Lower lobe of right lung (tissue), 2 donors: ENCODE measurements around the gene PATE2. TPM values are rescaled to one million over a fixed set of nuclear protein-coding genes. Genes with fewer than 3 reads are reported as not detected.

Experiments used
- ATAC-seq, 2 donors: fragments of 200-7000 bp; cut with Tn5 transposase; one replicate each; pipeline ENCODE4 v1.9.1; 2020 to 2022; ENCODE audit warnings: mild to moderate bottlenecking in 2 of 2, moderate library complexity in 2 of 2
- DNase-seq: peaks from one replicate; pipeline ENCODE4 v3.0.0-alpha.2; 2020
- H3K27ac ChIP-seq: fragments of 200-600 bp; one replicate; pipeline ENCODE4 v1.8.0; 2022
- H3K27me3 ChIP-seq: fragments of 200-600 bp; one replicate; pipeline ENCODE4 v1.8.0; 2022; ENCODE audit warnings: low read depth
- H3K36me3 ChIP-seq: fragments of 200-600 bp; one replicate; pipeline ENCODE4 v1.8.0; 2022; ENCODE audit warnings: mild to moderate bottlenecking
- H3K4me1 ChIP-seq: fragments of 200-600 bp; one replicate; pipeline ENCODE4 v1.8.0; 2022
- H3K4me3 ChIP-seq: fragments of 200-600 bp; one replicate; pipeline ENCODE4 v1.8.0; 2022; ENCODE audit warnings: mild to moderate bottlenecking
- H3K9me3 ChIP-seq: fragments of 200-600 bp; one replicate; pipeline ENCODE4 v1.8.0; 2022
- intact Hi-C: fragments of 100-400 bp; cut with DNase I; formaldehyde crosslinking; loops from one replicate; pipeline ENCODE4 v1.11.0; 2022
- long read RNA-seq: library from polyadenylated mRNA; unstranded; transcript quantifications from one replicate; pipeline ENCODE4 v2.0.0, GENCODE V29; 2021
- total RNA-seq: library from RNA; stranded (reverse); fragmentation: NEBNext Ultra II Directional; extraction: Animal tissue kit (Norgen Biotek cat#: 25700); gene quantifications from one replicate; pipeline ENCODE4 v1.2.1, GENCODE V29; 2021
- TF ChIP-seq, protein P1 (sequence below): fragments of 200-600 bp; IDR thresholded peaks from one replicate; pipeline ENCODE4 v1.8.0; 2022; ENCODE audit warnings: antibody characterized with exemption, mild to moderate bottlenecking
- donor health status: DM: no; HTN: yes; CAD: no; lungs with severe emphysema.

PATE2 gene
- not detected for total RNA-seq
- long read RNA-seq: 0 reads

DNA sequence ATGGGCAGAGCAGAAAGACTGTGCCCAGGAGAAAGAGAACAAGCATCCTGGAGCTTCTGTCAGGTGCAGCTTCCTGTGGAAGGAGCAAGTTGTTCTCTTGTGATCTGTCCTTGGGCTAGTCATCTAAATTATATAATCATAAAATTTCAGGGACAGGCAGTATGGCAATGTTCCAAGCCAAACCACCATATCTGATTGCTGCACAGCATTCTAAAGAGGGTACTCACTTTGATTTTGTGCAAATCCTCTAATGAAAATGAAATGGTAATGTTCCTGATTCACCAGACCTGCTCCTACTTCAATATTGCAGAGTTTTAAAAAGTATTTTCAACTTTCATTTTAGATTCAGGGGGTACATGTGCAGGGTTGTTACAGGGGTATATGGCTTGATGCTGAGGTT, at the start of gene PATE2:
PATE2 (minus strand) TSS at position 101 of the 400 bp plus-strand sequence; CDS start at position 46, 55 bp downstream.
- H3K36me3 ChIP-seq: no peaks in the 10 kb centered on the region
- H3K27ac ChIP-seq: no peak within 1 kb of the TSS
- DNase-seq (no peak), ATAC-seq (no peak)
- H3K9me3 ChIP-seq: no peaks in the 10 kb centered on the region
- intact Hi-C loops: no loop called here
- H3K4me3 ChIP-seq: no peak within 1 kb of the TSS
- TF ChIP-seq, protein P1, sequence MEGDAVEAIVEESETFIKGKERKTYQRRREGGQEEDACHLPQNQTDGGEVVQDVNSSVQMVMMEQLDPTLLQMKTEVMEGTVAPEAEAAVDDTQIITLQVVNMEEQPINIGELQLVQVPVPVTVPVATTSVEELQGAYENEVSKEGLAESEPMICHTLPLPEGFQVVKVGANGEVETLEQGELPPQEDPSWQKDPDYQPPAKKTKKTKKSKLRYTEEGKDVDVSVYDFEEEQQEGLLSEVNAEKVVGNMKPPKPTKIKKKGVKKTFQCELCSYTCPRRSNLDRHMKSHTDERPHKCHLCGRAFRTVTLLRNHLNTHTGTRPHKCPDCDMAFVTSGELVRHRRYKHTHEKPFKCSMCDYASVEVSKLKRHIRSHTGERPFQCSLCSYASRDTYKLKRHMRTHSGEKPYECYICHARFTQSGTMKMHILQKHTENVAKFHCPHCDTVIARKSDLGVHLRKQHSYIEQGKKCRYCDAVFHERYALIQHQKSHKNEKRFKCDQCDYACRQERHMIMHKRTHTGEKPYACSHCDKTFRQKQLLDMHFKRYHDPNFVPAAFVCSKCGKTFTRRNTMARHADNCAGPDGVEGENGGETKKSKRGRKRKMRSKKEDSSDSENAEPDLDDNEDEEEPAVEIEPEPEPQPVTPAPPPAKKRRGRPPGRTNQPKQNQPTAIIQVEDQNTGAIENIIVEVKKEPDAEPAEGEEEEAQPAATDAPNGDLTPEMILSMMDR: no peak
- H3K4me1 ChIP-seq: no peaks in the 10 kb centered on the region
- no peaks in the 10 kb centered on the region for H3K27me3 ChIP-seq

DNA sequence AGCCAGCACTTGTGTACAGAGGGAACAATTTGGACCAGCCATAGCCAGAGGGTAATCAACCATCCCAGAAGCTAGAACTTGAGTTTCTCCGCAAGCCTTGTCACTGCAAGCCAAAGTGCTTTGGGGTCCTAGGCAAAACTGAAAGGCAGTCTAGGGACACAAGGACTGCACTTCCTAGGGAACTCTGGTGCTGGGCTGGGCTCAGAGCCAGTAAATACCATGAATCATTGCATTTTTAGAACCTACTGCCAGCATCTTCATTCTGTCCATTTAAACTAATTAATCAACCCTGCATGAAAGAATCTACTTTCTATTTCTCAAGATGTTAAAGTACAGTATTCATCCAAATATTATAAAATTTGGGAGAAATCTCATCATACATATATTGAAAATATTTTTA, 29.3 kb upstream of the PATE2 start:
- intact Hi-C loops: no loop called here
- ATAC-seq (no peak), DNase-seq (no peak)
- peaks cover 2% of the 10 kb centered on the region for H3K9me3 ChIP-seq
- TF ChIP-seq, protein P1: no peak
- H3K4me3 ChIP-seq: no peak overlapping the region
- H3K36me3 ChIP-seq: no peaks in the 10 kb centered on the region
- no peaks in the 10 kb centered on the region for H3K4me1 ChIP-seq
- H3K27ac ChIP-seq: no peak overlapping the region
- no peaks in the 10 kb centered on the region for H3K27me3 ChIP-seq

DNA sequence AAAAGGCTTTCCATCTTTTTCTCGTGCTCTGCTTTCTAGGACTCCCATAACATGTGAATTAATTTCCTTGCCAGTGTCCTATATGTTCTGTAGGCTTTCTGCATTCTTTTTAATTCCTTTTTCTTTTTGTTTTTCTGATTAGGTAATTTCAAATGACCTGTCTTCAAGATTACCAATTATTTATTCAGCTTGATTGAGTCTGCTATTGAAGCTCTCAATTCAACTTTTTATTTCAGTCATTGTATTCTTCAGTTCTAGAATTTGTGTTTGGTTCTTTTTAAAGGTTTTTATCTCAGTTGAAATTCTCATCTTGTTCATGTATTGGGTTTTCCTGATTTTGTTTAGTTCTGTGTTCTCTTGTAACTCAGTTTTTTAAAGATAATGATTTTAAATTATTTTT, 23.8 kb upstream of the PATE2 start:
- no peaks in the 10 kb centered on the region for H3K4me1 ChIP-seq
- H3K27ac ChIP-seq: no peak overlapping the region
- H3K27me3 ChIP-seq: no peaks in the 10 kb centered on the region
- no peak overlapping the region for H3K4me3 ChIP-seq
- intact Hi-C loops: no loop called here
- no peak for DNase-seq
- H3K36me3 ChIP-seq: no peaks in the 10 kb centered on the region
- TF ChIP-seq, protein P1: no peak
- H3K9me3 ChIP-seq: peaks cover 30% of the 10 kb centered on the region
- ATAC-seq: no peak

DNA sequence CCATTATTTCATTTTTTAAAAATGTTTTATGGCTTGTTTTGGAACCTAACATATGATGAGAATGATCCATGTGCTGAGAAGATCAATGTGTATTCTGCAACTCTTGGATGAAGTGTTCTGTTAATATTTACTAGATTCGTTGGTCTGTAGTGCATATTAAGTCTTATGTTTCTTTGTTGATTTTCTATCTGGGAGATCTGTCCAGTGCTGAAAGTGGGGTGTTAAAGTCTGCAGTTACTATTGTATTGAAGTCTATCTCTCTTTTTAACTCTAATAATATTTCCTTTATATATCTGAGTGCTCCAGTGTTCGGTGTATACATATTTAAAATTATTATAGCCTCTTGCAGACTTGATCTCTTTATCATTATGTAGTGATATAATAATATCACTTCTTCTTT, 21.2 kb upstream of the PATE2 start:
- no peak for DNase-seq
- Histone ChIP-seq H3K4me3 (no peak overlapping the region), H3K4me1 (no peaks in the 10 kb centered on the region), H3K27me3 (no peaks in the 10 kb centered on the region), H3K9me3 (peaks cover 30% of the 10 kb centered on the region), H3K36me3 (no peaks in the 10 kb centered on the region), H3K27ac (no peak overlapping the region)
- intact Hi-C loops: no loop called here
- TF ChIP-seq, protein P1: no peak
- ATAC-seq: no peak

DNA sequence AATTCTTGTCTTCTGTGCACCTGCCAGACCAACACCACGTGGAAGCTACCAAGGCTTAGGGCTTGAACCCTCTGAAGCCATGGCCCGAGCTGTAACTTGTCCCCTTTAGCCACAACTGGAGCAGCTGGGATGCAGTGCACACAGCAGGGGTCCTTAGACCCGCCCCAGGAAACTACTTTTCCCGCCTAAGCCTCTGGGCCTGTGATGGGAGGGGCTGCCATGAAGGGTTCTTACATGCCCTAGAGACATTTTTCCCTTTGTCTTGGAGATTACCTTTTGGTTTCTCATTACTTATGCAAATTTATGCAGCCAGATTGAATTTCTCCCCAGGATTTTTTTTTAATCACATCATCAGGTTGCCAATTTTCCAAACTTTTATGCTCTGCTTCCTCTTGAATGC, 19.0 kb upstream of the PATE2 start:
- TF ChIP-seq, protein P1: no peak
- H3K27ac ChIP-seq: no peak overlapping the region
- H3K9me3 ChIP-seq: peaks cover 32% of the 10 kb centered on the region
- H3K4me1 ChIP-seq: no peaks in the 10 kb centered on the region
- DNase-seq (no peak), ATAC-seq (no peak)
- H3K36me3 ChIP-seq: no peaks in the 10 kb centered on the region
- H3K4me3 ChIP-seq: no peak overlapping the region
- H3K27me3 ChIP-seq: no peaks in the 10 kb centered on the region
- intact Hi-C loops: no loop called here

DNA sequence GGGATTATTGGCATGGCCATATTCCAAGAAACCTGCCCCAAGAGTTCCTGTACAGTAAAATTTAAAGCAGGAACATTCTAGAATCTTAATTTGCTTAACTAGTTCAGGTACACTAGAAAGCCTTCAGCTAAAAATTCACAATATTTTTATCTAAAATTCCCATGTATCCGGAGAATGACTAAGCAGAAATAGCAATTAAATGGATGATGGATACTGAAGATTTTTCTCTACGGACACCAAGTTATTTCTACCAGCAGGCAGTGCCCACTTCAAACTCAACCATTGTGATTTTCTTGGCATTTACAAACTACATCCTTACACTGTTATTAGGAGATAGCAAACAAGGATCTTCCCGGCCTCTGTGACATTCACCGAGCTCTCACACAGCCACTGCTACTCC, 12.2 kb upstream of the PATE2 start:
- intact Hi-C loops: no loop called here
- TF ChIP-seq, protein P1: no peak
- no peaks in the 10 kb centered on the region for H3K36me3 ChIP-seq
- no peaks in the 10 kb centered on the region for H3K27me3 ChIP-seq
- H3K4me3 ChIP-seq: no peak overlapping the region
- peaks cover 6% of the 10 kb centered on the region for H3K9me3 ChIP-seq
- ATAC-seq (no peak), DNase-seq (no peak)
- no peaks in the 10 kb centered on the region for H3K4me1 ChIP-seq
- H3K27ac ChIP-seq: no peak overlapping the region
